Activated CD8-positive, alpha-beta memory T cell treated with anti-CD3 and anti-CD28 coated beads, Interleukin-2, amount 10 ng/mL, durations not matched to agents 7 days and 5 days (primary cell): ENCODE data around the gene DYNLT2B. TPM values are rescaled to one million over a fixed set of nuclear protein-coding genes. Genes with fewer than 3 reads are reported as not detected.
"Not testable (repeated sequence)": the region's sequence is repeated elsewhere in the genome, so short reads cannot be mapped to it uniquely, and the experiment has no call there.

Experiments
- ATAC-seq: fragments of 150-1000 bp; cut with Tn5 transposase; one replicate; pipeline ENCODE4 v1.10.0; 2021; ENCODE audit warnings: moderate library complexity
- CTCF ChIA-PET: fragments of 350-600 bp; sonication (Branson Sonifier 250); formaldehyde crosslinking; loops from one replicate; lab custom pipeline; 2021; ENCODE audit warnings: antibody characterized with exemption; lab: Charles Lee
- DNase-seq: peaks from one replicate; pipeline ENCODE4 v3.0.0-alpha.2; 2020
- H3K27ac Mint-ChIP-seq: one replicate; pipeline ENCODE4 v1.8.0; 2021; ENCODE audit warnings: mild to moderate bottlenecking, mixed read lengths
- H3K27me3 Mint-ChIP-seq: one replicate; pipeline ENCODE4 v1.8.0; 2021; ENCODE audit warnings: mixed read lengths
- H3K36me3 Mint-ChIP-seq: one replicate; pipeline ENCODE4 v1.8.0; 2021; ENCODE audit warnings: mild to moderate bottlenecking, mixed read lengths
- H3K4me1 Mint-ChIP-seq: one replicate; pipeline ENCODE4 v1.8.0; 2021; ENCODE audit warnings: mixed read lengths
- H3K4me3 Mint-ChIP-seq: one replicate; pipeline ENCODE4 v1.8.0; 2021; ENCODE audit warnings: mild to moderate bottlenecking, moderate library complexity, mixed read lengths
- H3K9me3 Mint-ChIP-seq: one replicate; pipeline ENCODE4 v1.8.0; 2022; ENCODE audit warnings: low read depth, mixed read lengths
- total RNA-seq, 2 experiments: library from RNA; stranded (reverse); gene quantifications; one replicate each; pipeline ENCODE4 v1.2.3, GENCODE V29; 2021

Gene DYNLT2B
- total RNA-seq, 2 experiments from 2014 or later = 13.9 to 19.9 TPM

- H3K27ac Mint-ChIP-seq = no peak overlapping the region
- no peaks in the 10 kb centered on the region for H3K27me3 Mint-ChIP-seq
- DNase-seq (no peak), ATAC-seq (no peak)
- CTCF ChIA-PET = interaction anchor here (0.7 to 1.5 kb wide), 4 partner anchors 17 to 261 kb away, joined by 3 to 6 read pairs (median 4); no protein-coding TSS in a partner anchor
- peaks cover 35% of the 10 kb centered on the region for H3K36me3 Mint-ChIP-seq
- H3K9me3 Mint-ChIP-seq = no peaks in the 10 kb centered on the region
- no peak overlapping the region for H3K4me3 Mint-ChIP-seq
- peaks cover 10% of the 10 kb centered on the region for H3K4me1 Mint-ChIP-seq
Measured at GRCh38 chr3:196251918-196252317, 66.1 kb downstream of the DYNLT2B start.

- Mint-ChIP-seq H3K27ac (no peak overlapping the region), H3K27me3 (no peaks in the 10 kb centered on the region), H3K4me3 (no peak overlapping the region), H3K9me3 (no peaks in the 10 kb centered on the region), H3K36me3 (peaks cover 37% of the 10 kb centered on the region), H3K4me1 (peaks cover 10% of the 10 kb centered on the region)
- CTCF ChIA-PET = interaction anchor here (1.6 kb wide), 1 partner anchor 276 kb away, joined by 5 read pairs; no protein-coding TSS in a partner anchor
- ATAC-seq (no peak), DNase-seq (no peak)
Measured at GRCh38 chr3:196246612-196247308, 71.3 kb downstream of the DYNLT2B start.

GRCh38 chr3:196244166-196244565 lies 73.9 kb downstream of the DYNLT2B start:
- CTCF ChIA-PET, H3K27ac Mint-ChIP-seq, ATAC-seq, H3K27me3 Mint-ChIP-seq, H3K9me3 Mint-ChIP-seq, H3K4me3 Mint-ChIP-seq, DNase-seq: not testable (repeated sequence)
- peaks cover 10% of the 10 kb centered on the region for H3K4me1 Mint-ChIP-seq
- H3K36me3 Mint-ChIP-seq = peaks cover 43% of the 10 kb centered on the region

GRCh38 chr3:196241704-196242103 lies 76.3 kb downstream of the DYNLT2B start:
- no peaks in the 10 kb centered on the region for H3K27me3 Mint-ChIP-seq
- H3K9me3 Mint-ChIP-seq = no peaks in the 10 kb centered on the region
- DNase-seq (no peak), ATAC-seq (no peak)
- peaks cover 33% of the 10 kb centered on the region for H3K36me3 Mint-ChIP-seq
- CTCF ChIA-PET = interaction anchor here (1.5 kb wide), 1 partner anchor 281 kb away, joined by 3 read pairs; no protein-coding TSS in a partner anchor
- no peak overlapping the region for H3K27ac Mint-ChIP-seq
- no peak overlapping the region for H3K4me3 Mint-ChIP-seq
- H3K4me1 Mint-ChIP-seq = peaks cover 16% of the 10 kb centered on the region

Other genes starting within 250 kb of the DYNLT2B start
- gene TFRC, start 236.2 kb downstream of the DYNLT2B start, total RNA-seq = 100 to 1,000 TPM; 409 to 782 TPM
- not detected for gene ZDHHC19, start 106.8 kb downstream of the DYNLT2B start, total RNA-seq
- gene SLC51A, start 101.7 kb downstream of the DYNLT2B start, total RNA-seq = not detected
- 10 to 100 TPM; 57.7 to 61.6 TPM for gene PCYT1A, start 30.5 kb downstream of the DYNLT2B start, total RNA-seq
- not detected for gene TM4SF19, start 20.1 kb upstream of the DYNLT2B start, total RNA-seq
- 10 to 100 TPM; 50.7 to 60.8 TPM for gene UBXN7, start 114.2 kb upstream of the DYNLT2B start, total RNA-seq
- gene RNF168, start 185.5 kb upstream of the DYNLT2B start, total RNA-seq = 10 to 100 TPM; 29.6 to 39.4 TPM
- gene SMCO1, start 197.1 kb upstream of the DYNLT2B start, total RNA-seq = not detected